ENCODE measurements around the gene VCAN. TPM values are rescaled to one million over a fixed set of nuclear protein-coding genes. Genes with fewer than 3 reads are reported as not detected.

The VCAN gene
- total and polyA plus RNA-seq, 2 of the 4 experiments (the other 2 are of a cell fraction) = 45.3 to 158 TPM

GRCh38 chr5:83528439-83528769, 56.9 kb downstream of the VCAN start:
- Histone ChIP-seq H4K5ac (ENCODE audit: low read depth, low read length) (no peak overlapping the region), H3K23ac (ENCODE audit: low read depth, low read length) (no peak overlapping the region), H3K4ac (ENCODE audit: low read depth, low read length) (no peak overlapping the region), H3K56ac (ENCODE audit: extremely low read depth, insufficient read depth, low read length) (no peak overlapping the region), H2BK20ac (ENCODE audit: low read depth, low read length) (no peak overlapping the region), H3K4me3 (ENCODE audit: insufficient read depth, low read depth, low read length) (no peak overlapping the region), H3K9me1 (ENCODE audit: insufficient read depth, low read length) (no peaks in the 10 kb centered on the region; the same call in 1 of the 2 replicates), H2BK120ac (ENCODE audit: low read depth, low read length) (no peak overlapping the region), H3K18ac (ENCODE audit: low read depth, low read length) (no peak overlapping the region), H3K4me1 (ENCODE audit: control insufficient read depth, insufficient read depth, low read length) (no peaks in the 10 kb centered on the region), H3K27ac (ENCODE audit: insufficient read depth, low read length) (no peak overlapping the region), H3K14ac (replicated peaks; ENCODE audit: low read depth, low read length) (no peak overlapping the region), H3K79me1 (ENCODE audit: low read depth in 1 of 2, low read length in 2 of 2) (peaks cover 0 to 8% of the 10 kb centered on the region in 2 experiments; a peak in 3 of 4 replicates), H2BK15ac (ENCODE audit: low read depth, low read length) (no peak overlapping the region), H3K9ac (ENCODE audit: low read depth, low read length) (no peak overlapping the region), H2AFZ (replicated peaks; ENCODE audit: low read length, poor library complexity) (no peak overlapping the region), H3K9me3 (ENCODE audit: control insufficient read depth, insufficient read depth, low read length) (no peaks in the 10 kb centered on the region), H2AK9ac (replicated peaks; ENCODE audit: low read depth, low read length, poor library complexity) (no peak overlapping the region), H3K36me3 (ENCODE audit: control insufficient read depth, insufficient read depth, low read length) (no peaks in the 10 kb centered on the region), H4K20me1 (ENCODE audit: insufficient read depth, low read length) (no peaks in the 10 kb centered on the region), H2BK5ac (ENCODE audit: low read depth, low read length, poor library complexity, severe bottlenecking) (no peak overlapping the region), H4K91ac (ENCODE audit: insufficient read depth, low read depth, low read length) (no peak overlapping the region), H3K27me3 (ENCODE audit: control insufficient read depth, insufficient read depth, low read length) (no peaks in the 10 kb centered on the region), H2AK5ac (ENCODE audit: low read depth, low read length) (no peak overlapping the region), H3K4me2 (ENCODE audit: low read depth, low read length) (no peak overlapping the region), H4K8ac (ENCODE audit: low read depth in 2 of 2, low read length in 2 of 2) (no peak overlapping the region; a peak in 1 of 4 replicates)
- in situ Hi-C loops (cut with MboI; ENCODE audit: low sequenced_read_pairs) = no loop called here
- DNase-seq = no peak
- dilution Hi-C loops (cut with HindIII; ENCODE audit: low sequenced_read_pairs, unreplicated experiment) = no loop called here
- ATAC-seq (ENCODE audit: low read depth) = no peak
- ChIA-PET CTCF (no interaction called here), POLR2A (ENCODE audit: unreplicated experiment) (no interaction called here)
- intact Hi-C loops (cut with micrococcal nuclease) = no loop called here
- BruUV-seq (replicated peaks) = no TSS peak
- WGBS, 2 experiments (ENCODE audit: extremely low coverage in 2 of 2, insufficient read length in 1 of 2) = 100% methylated on average over 2 of the region's 2 CpGs; no CpG with 5 or more reads in 1 of the 2 experiments
- TF ChIP-seq SMC3 (IDR thresholded peaks at IDR 0.05; ENCODE audit: low read depth, low read length) (no peak), CHD1 (IDR thresholded peaks at IDR 0.05; ENCODE audit: low read depth, low read length) (no peak), NFE2L2 (IDR thresholded peaks at IDR 0.05; ENCODE audit: low read depth, low read length) (no peak), RFX5 (IDR thresholded peaks at IDR 0.05; ENCODE audit: low read depth, low read length) (no peak), RCOR1 (IDR thresholded peaks at IDR 0.05; ENCODE audit: insufficient replicate concordance, low read length) (no peak), CEBPB (IDR thresholded peaks at IDR 0.05; ENCODE audit: low read depth, low read length) (no peak), MXI1 (IDR thresholded peaks at IDR 0.05; ENCODE audit: borderline replicate concordance, low read depth, low read length) (no peak), POLR2A (IDR thresholded peaks at IDR 0.05; ENCODE audit: low read depth, low read length) (no peak), MAZ (IDR thresholded peaks at IDR 0.05; ENCODE audit: borderline replicate concordance, low read depth, low read length) (no peak), MAFK (IDR thresholded peaks at IDR 0.05; ENCODE audit: low read depth, low read length) (no peak), CTCF (conservative IDR thresholded peaks at IDR 0.05; ENCODE audit: low read depth, low read length) (no peak), FOS (IDR thresholded peaks at IDR 0.05; ENCODE audit: low read depth, low read length) (no peak), ELK1 (IDR thresholded peaks at IDR 0.05; ENCODE audit: borderline replicate concordance, low read depth, low read length) (no peak), RAD21 (IDR thresholded peaks at IDR 0.05; ENCODE audit: low read length) (no peak)

Data from IMR-90 (cell line).